ENCODE results near the gene XBP1. TPM values are rescaled to one million over a fixed set of nuclear protein-coding genes. Genes with fewer than 3 reads are reported as not detected.

Gene XBP1
- total and polyA plus RNA-seq, 2 of the 13 experiments (the other 11 are each of a cell fraction or from before 2014, with no cell fraction given) = 416 to 427 TPM

DNA sequence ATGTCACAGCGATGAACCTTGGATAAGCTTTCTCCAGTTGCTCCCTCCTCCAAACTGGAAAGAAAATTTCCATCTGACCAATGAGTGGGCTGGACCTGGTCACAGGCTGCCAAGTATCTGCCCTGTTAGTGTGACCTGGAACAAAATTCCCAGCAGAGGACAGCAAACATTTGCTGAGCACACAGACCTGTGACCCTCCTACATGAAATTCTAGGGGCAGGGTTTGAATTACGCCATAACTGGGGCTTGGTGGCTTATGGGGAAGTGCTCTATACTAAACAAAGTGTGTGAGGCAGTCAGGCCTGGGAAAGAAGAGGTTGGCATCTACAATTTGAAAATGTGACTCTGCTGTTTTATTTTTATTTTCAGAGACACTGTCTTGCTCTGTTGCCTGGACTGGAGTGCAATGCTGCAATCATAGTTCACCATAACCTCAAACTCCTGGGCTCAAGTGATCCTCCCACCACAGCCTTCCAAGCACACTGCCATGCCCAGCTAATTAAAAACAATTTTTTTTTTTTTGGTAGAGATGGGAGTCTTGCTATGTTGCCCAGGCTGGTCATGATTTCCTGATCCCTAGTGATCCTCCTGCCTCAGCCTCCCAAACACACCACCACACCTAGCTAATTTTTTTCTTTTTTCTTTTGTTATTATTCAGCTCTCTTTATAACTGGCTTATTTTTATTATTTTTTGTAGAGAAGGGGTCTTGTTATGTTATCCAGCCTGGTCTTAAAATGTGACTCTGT, 13.6 kb upstream of the XBP1 start (continued):
- TF ChIP-seq FOXJ3 (CRISPR knock-in tag; IDR thresholded peaks at IDR 0.05; ENCODE audit: borderline replicate concordance) (peak; percentile 84; the same call in 1 of the 2 replicates), REXO4 (CRISPR knock-in tag; IDR thresholded peaks at IDR 0.05; ENCODE audit: borderline replicate concordance) (no peak), ZNF788 (CRISPR knock-in tag; IDR thresholded peaks at IDR 0.05; ENCODE audit: borderline replicate concordance) (peak; percentile 48; the same call in 1 of the 2 replicates), SIN3A (IDR thresholded peaks at IDR 0.05; ENCODE audit: borderline replicate concordance, low read depth, low read length) (0 out of 2 replicates have a peak, but pooled peaks have one; percentile 59), KDM4B (CRISPR knock-in tag; IDR thresholded peaks at IDR 0.05) (peak; percentile 76; the same call in 1 of the 2 replicates), TBX2 (CRISPR knock-in tag; IDR thresholded peaks at IDR 0.05; ENCODE audit: borderline replicate concordance) (peak; percentile 94), ZSCAN22 (CRISPR knock-in tag; IDR thresholded peaks at IDR 0.05) (no peak), HOXD1 (CRISPR knock-in tag; IDR thresholded peaks at IDR 0.05) (peak; percentile 65; the same call in 1 of the 2 replicates), ZNF891 (CRISPR knock-in tag; IDR thresholded peaks at IDR 0.05) (no peak), ZNF292 (CRISPR knock-in tag; IDR thresholded peaks at IDR 0.05; ENCODE audit: borderline replicate concordance, low read depth) (0 out of 2 replicates have a peak, but pooled peaks have one; percentile 57), ZNF841 (CRISPR knock-in tag; IDR thresholded peaks at IDR 0.05; ENCODE audit: borderline replicate concordance) (no peak), ZNF468 (CRISPR knock-in tag; IDR thresholded peaks at IDR 0.05) (no peak), ZBTB25 (CRISPR knock-in tag; IDR thresholded peaks at IDR 0.05) (0 out of 2 replicates have a peak, but pooled peaks have one; percentile 26), MLX (CRISPR knock-in tag; IDR thresholded peaks at IDR 0.05) (peak; percentile 83), ZFP37 (CRISPR knock-in tag; IDR thresholded peaks at IDR 0.05; ENCODE audit: borderline replicate concordance) (no peak), SP140L (CRISPR knock-in tag; IDR thresholded peaks at IDR 0.05; ENCODE audit: borderline replicate concordance) (no peak; the same call in 1 of the 2 replicates), SNAPC4 (CRISPR knock-in tag; IDR thresholded peaks at IDR 0.05) (0 out of 2 replicates have a peak, but pooled peaks have one; percentile 23), HOXA3 (CRISPR knock-in tag; IDR thresholded peaks at IDR 0.05) (peak; percentile 79; the same call in 1 of the 2 replicates)
- TF ChIP-seq, protein P1, sequence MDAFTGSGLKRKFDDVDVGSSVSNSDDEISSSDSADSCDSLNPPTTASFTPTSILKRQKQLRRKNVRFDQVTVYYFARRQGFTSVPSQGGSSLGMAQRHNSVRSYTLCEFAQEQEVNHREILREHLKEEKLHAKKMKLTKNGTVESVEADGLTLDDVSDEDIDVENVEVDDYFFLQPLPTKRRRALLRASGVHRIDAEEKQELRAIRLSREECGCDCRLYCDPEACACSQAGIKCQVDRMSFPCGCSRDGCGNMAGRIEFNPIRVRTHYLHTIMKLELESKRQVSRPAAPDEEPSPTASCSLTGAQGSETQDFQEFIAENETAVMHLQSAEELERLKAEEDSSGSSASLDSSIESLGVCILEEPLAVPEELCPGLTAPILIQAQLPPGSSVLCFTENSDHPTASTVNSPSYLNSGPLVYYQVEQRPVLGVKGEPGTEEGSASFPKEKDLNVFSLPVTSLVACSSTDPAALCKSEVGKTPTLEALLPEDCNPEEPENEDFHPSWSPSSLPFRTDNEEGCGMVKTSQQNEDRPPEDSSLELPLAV (CRISPR knock-in tag; conservative IDR thresholded peaks at IDR 0.05; ENCODE audit: low read depth) = no peak

Data from HepG2 (cell line).